ENCODE measurements around the gene KLK10. TPM values are rescaled to one million over a fixed set of nuclear protein-coding genes. Genes with fewer than 3 reads are reported as not detected.

KLK10 gene
- total RNA-seq, 4 donors from 2014 or later = 1.7 to 6.7 (median 4.1) TPM; not detected in 1

DNA sequence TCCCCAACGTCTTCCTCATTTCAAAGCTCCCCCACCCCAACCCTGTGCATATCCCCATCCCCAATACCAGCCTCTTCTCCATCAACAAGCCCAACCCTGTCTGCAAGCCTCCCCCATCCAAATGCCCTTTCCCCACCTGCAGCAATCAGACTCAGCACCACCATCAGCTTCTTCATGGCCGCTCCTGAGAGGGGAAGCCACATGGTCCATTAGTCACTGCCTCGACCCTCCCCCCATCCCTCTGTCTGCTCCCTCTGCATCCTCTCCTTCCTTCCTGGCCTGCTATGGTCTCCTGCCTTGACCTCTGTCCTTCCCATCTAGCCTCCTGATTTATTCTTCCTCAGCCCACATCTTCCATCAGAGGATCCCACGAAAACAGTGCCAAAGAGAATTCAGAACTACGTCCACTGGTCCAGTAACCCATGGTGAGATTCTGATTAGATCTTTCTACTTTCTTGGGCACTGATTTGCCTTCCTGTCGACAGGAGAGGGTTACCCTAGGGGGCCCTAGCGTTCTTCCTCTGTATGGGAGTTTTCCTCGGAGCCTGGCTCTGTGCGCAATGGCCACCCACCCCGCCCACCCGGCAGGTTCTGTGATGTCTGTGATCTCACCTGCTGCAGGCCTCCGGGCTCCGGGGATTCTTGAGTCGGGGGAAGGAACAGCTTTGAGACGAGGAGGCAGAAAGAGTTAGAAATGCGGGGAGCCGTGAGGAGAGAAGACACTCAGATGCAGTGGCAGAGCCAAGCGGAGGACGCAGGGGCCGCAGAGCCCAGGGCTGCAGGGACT lies 51.4 kb downstream of the KLK10 start:
- no peak for TF ChIP-seq EP300 (IDR thresholded peaks at IDR 0.05)
- TF ChIP-seq POLR2AphosphoS5 (IDR thresholded peaks at IDR 0.05) = no peak
- TF ChIP-seq, protein P1, sequence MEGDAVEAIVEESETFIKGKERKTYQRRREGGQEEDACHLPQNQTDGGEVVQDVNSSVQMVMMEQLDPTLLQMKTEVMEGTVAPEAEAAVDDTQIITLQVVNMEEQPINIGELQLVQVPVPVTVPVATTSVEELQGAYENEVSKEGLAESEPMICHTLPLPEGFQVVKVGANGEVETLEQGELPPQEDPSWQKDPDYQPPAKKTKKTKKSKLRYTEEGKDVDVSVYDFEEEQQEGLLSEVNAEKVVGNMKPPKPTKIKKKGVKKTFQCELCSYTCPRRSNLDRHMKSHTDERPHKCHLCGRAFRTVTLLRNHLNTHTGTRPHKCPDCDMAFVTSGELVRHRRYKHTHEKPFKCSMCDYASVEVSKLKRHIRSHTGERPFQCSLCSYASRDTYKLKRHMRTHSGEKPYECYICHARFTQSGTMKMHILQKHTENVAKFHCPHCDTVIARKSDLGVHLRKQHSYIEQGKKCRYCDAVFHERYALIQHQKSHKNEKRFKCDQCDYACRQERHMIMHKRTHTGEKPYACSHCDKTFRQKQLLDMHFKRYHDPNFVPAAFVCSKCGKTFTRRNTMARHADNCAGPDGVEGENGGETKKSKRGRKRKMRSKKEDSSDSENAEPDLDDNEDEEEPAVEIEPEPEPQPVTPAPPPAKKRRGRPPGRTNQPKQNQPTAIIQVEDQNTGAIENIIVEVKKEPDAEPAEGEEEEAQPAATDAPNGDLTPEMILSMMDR (IDR thresholded peaks at IDR 0.05) = no peak
- TF ChIP-seq POLR2A (IDR thresholded peaks at IDR 0.05) = no peak
- Histone ChIP-seq H3K9me3 (no peaks in the 10 kb centered on the region), H3K4me3 (no peak overlapping the region), H3K27me3 (peaks cover 95% of the 10 kb centered on the region), H3K36me3 (no peaks in the 10 kb centered on the region), H3K4me1 (no peaks in the 10 kb centered on the region), H3K27ac (no peak overlapping the region)
- no peak for ATAC-seq
- WGBS, 2 donors (ENCODE audit: low coverage in 1 of 2) = 30% methylated on average over 6 to 11 of the region's 20 CpGs

DNA sequence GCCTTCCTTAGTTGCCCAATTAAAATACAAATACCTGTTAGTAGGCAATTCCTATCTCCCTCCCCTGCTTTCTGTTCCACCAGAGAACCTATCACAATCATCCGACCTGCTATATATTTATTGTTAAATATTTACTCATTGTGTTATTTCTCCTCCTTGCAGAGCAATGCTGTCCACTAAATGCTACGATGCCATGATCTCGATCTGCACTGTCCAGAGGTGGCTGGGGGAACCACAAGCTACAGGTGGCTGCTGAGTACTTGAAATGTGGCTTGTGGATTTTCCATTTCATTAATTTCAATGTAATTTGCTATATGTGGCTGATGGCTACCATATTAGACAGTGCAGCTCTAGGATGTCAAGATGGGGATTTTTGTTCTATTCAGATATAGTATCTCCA lies 55.2 kb downstream of the KLK10 start:
- ATAC-seq = no peak
- no peaks in the 10 kb centered on the region for H3K9me3 ChIP-seq
- H3K36me3 ChIP-seq = no peaks in the 10 kb centered on the region
- no peak overlapping the region for H3K4me3 ChIP-seq
- H3K27me3 ChIP-seq = peaks cover 88% of the 10 kb centered on the region
- no peak overlapping the region for H3K27ac ChIP-seq
- TF ChIP-seq EP300 (IDR thresholded peaks at IDR 0.05) (no peak), POLR2AphosphoS5 (IDR thresholded peaks at IDR 0.05) (no peak), POLR2A (IDR thresholded peaks at IDR 0.05) (no peak)
- TF ChIP-seq, protein P1 (IDR thresholded peaks at IDR 0.05) = no peak
- WGBS, 2 donors (ENCODE audit: low coverage in 1 of 2) = 70 to 74% methylated on average over 3 of the region's 3 CpGs
- no peaks in the 10 kb centered on the region for H3K4me1 ChIP-seq

DNA sequence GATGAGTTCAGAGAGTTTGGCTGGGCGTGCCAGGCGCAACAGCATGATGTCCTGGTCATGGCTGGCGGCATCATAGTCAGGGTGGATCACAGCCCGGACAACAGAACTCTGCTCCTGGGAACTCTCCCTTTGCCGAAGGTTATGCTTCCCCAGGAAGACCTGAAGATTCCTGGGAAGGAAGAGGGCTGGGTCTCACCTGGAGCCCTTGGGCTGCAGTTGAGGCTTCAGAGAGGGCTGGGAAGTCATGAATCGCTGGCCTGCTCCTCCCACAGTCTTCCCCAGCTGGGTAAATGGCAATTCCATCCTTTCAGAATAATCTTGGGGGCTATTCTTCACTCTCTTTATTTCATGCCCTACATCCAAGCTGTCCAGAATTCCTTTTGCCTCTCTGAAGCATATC lies 56.1 kb downstream of the KLK10 start:
- Histone ChIP-seq H3K4me1 (no peaks in the 10 kb centered on the region), H3K27ac (no peak overlapping the region), H3K36me3 (no peaks in the 10 kb centered on the region), H3K9me3 (no peaks in the 10 kb centered on the region), H3K27me3 (peaks cover 88% of the 10 kb centered on the region), H3K4me3 (no peak overlapping the region)
- 56 to 83% methylated on average over 2 to 4 of the region's 6 CpGs for WGBS, 2 donors (ENCODE audit: low coverage in 1 of 2)
- ATAC-seq = no peak
- TF ChIP-seq POLR2AphosphoS5 (IDR thresholded peaks at IDR 0.05) (no peak), EP300 (IDR thresholded peaks at IDR 0.05) (no peak), POLR2A (IDR thresholded peaks at IDR 0.05) (no peak)
- TF ChIP-seq, protein P1 (IDR thresholded peaks at IDR 0.05) = no peak

Other genes with a start within 250 kb of the KLK10 start
- gene GPR32, start 249.2 kb downstream of the KLK10 start, total RNA-seq = not detected
- gene ACP4, start 229.3 kb downstream of the KLK10 start, total RNA-seq = not detected
- gene KLK1, start 195.9 kb downstream of the KLK10 start, total RNA-seq = not detected
- not detected for gene KLK15, start 186.1 kb downstream of the KLK10 start, total RNA-seq
- gene KLK3, start 164.8 kb downstream of the KLK10 start, total RNA-seq = not detected
- not detected for gene KLK2, start 146.3 kb downstream of the KLK10 start, total RNA-seq
- not detected for gene KLK4, start 108.3 kb downstream of the KLK10 start, total RNA-seq
- gene KLK5, start 66.7 kb downstream of the KLK10 start, total RNA-seq = 1 to 10 TPM in 1 of 4 donors, not detected in 3; 1.2 TPM
- gene KLK6, start 50.1 kb downstream of the KLK10 start, total RNA-seq = 1 to 10 TPM in 2 of 4 donors, not detected in 2; 1.1 to 7.8 TPM
- gene KLK7, start 35.8 kb downstream of the KLK10 start, total RNA-seq = 10 to 100 TPM in 1 of 4 donors, under 1 TPM in 1, not detected in 2; 0.31 to 16.7 TPM
- 1 to 10 TPM in 2 of 4 donors, not detected in 2; 2.3 to 4.6 TPM for gene KLK8, start 18.1 kb downstream of the KLK10 start, total RNA-seq
- gene KLK11, start 6.9 kb upstream of the KLK10 start, total RNA-seq = 10 to 100 TPM in 1 of 4 donors, under 1 TPM in 1, not detected in 2; 0.78 to 12.3 TPM
- gene KLK12, start 15.3 kb upstream of the KLK10 start, total RNA-seq = 1 to 10 TPM in 1 of 4 donors, under 1 TPM in 2, not detected in 1; 0.40 to 1.2 (median 0.54) TPM
- gene KLK13, start 45.4 kb upstream of the KLK10 start, total RNA-seq = 1 to 10 TPM in 3 of 4 donors, not detected in 1; 1.3 to 6.1 (median 5.1) TPM
- gene KLK14, start 63.2 kb upstream of the KLK10 start, total RNA-seq = not detected
- 10 to 100 TPM in 3 of 4 donors, 1 to 10 TPM in 1; 9.8 to 12.8 (median 11.4) TPM for gene CTU1, start 88.7 kb upstream of the KLK10 start, total RNA-seq
- 1 to 10 TPM in 3 of 4 donors, under 1 TPM in 1; 0.62 to 9.2 (median 4.0) TPM for gene SIGLEC9, start 105.2 kb upstream of the KLK10 start, total RNA-seq
- 1 to 10 TPM in 2 of 4 donors, under 1 TPM in 1, not detected in 1; 0.46 to 4.4 (median 2.8) TPM for gene SIGLEC7, start 122.6 kb upstream of the KLK10 start, total RNA-seq
- gene CD33, start 205.4 kb upstream of the KLK10 start, total RNA-seq = 1 to 10 TPM; 1.8 to 7.0 (median 2.8) TPM
- gene SIGLECL1, start 231.4 kb upstream of the KLK10 start, total RNA-seq = not detected

Data from gastroesophageal sphincter (tissue), 4 donors.